HepG2 (cell line): ENCODE measurements around the gene TSPAN17. TPM values are rescaled to one million over a fixed set of nuclear protein-coding genes. Genes with fewer than 3 reads are reported as not detected.
A peak's percentile ranks its signal among the peaks of the same experiment; 100 is the strongest.

Experiments
- CEBPZ ChIP-seq: IDR thresholded peaks from 2 replicates; pipeline ENCODE4 v1.6.1; 2012; ENCODE audit warnings: low read length, improper control_type of control experiment
- GATAD1 ChIP-seq: IDR thresholded peaks from 2 replicates; pipeline ENCODE4 v1.6.1; 2016; ENCODE audit warnings: missing genetic modification reagents, missing compliant biosample characterization
- HNRNPH1 ChIP-seq: fragments of 200-400 bp; formaldehyde crosslinking; optimal IDR thresholded peaks from 2 replicates; pipeline ENCODE3; 2017; ENCODE audit warnings: mild to moderate bottlenecking, low read depth, low read length
- HOXA7 ChIP-seq: sonication (generic); formaldehyde crosslinking; IDR thresholded peaks from 2 replicates; pipeline ENCODE4 v1.8.1; 2022; ENCODE audit warnings: mild to moderate bottlenecking, missing genetic modification reagents, moderate library complexity
- KLF9 ChIP-seq: IDR thresholded peaks from 2 replicates; pipeline ENCODE4 v1.6.1; 2016; ENCODE audit warnings: low read depth
- MBNL3 ChIP-seq: fragments of 250-450 bp; sonication (Bioruptor Pico); conservative IDR thresholded peaks from 2 replicates; pipeline ENCODE4 v1.8.0; 2022; ENCODE audit warnings: mild to moderate bottlenecking, inconsistent platforms
- MED1 ChIP-seq: sonication (generic); formaldehyde crosslinking; IDR thresholded peaks from 2 replicates; pipeline ENCODE4 v1.4.0; 2020; ENCODE audit warnings: missing genetic modification reagents
- MLX ChIP-seq: IDR thresholded peaks from 2 replicates; pipeline ENCODE4 v1.6.1; 2016
- REL ChIP-seq: sonication (generic); formaldehyde crosslinking; conservative IDR thresholded peaks from 2 replicates; pipeline ENCODE4 v1.8.0; 2022; ENCODE audit warnings: mild to moderate bottlenecking, missing genetic modification reagents, moderate library complexity
- REPIN1 ChIP-seq: sonication (generic); formaldehyde crosslinking; IDR thresholded peaks from 2 replicates; pipeline ENCODE4 v1.8.0; 2022; ENCODE audit warnings: missing genetic modification reagents, low read depth, mild to moderate bottlenecking, borderline replicate concordance
- RFX5 ChIP-seq: IDR thresholded peaks from 2 replicates; pipeline ENCODE4 v1.6.1; 2011; ENCODE audit warnings: low read depth, low read length, improper control_type of control experiment
- SP5 ChIP-seq: IDR thresholded peaks from 2 replicates; pipeline ENCODE4 v1.6.1; 2016; ENCODE audit warnings: low read depth, borderline replicate concordance
- TAF1 ChIP-seq: sonication (generic); formaldehyde crosslinking; IDR thresholded peaks from 2 replicates; pipeline ENCODE4 v1.4.0; 2020; ENCODE audit warnings: missing genetic modification reagents
- ZBTB14 ChIP-seq: sonication (generic); formaldehyde crosslinking; IDR thresholded peaks from 2 replicates; pipeline ENCODE4 v1.4.0; 2020; ENCODE audit warnings: missing genetic modification reagents
- ZBTB34 ChIP-seq: sonication (generic); formaldehyde crosslinking; IDR thresholded peaks from 2 replicates; pipeline ENCODE4 v1.8.0; 2022; ENCODE audit warnings: mild to moderate bottlenecking, missing genetic modification reagents
- ZBTB38 ChIP-seq: sonication (generic); formaldehyde crosslinking; IDR thresholded peaks from 2 replicates; pipeline ENCODE4 v1.5.1; 2020; ENCODE audit warnings: mild to moderate bottlenecking, missing genetic modification reagents
- ZBTB43 ChIP-seq: sonication (generic); formaldehyde crosslinking; conservative IDR thresholded peaks from 2 replicates; pipeline ENCODE4 v1.4.0; 2020; ENCODE audit warnings: missing genetic modification reagents
- ZKSCAN8 ChIP-seq: IDR thresholded peaks from 2 replicates; pipeline ENCODE4 v1.6.1; 2016; ENCODE audit warnings: borderline replicate concordance, missing genetic modification reagents, missing compliant biosample characterization
- ZNF138 ChIP-seq: sonication (generic); formaldehyde crosslinking; IDR thresholded peaks from 2 replicates; pipeline ENCODE4 v1.5.0; 2020; ENCODE audit warnings: mild to moderate bottlenecking, low read depth, missing genetic modification reagents
- ZNF180 ChIP-seq: sonication (generic); formaldehyde crosslinking; IDR thresholded peaks from 2 replicates; pipeline ENCODE4 v1.4.0; 2020; ENCODE audit warnings: low read depth, missing genetic modification reagents, borderline replicate concordance
- ZNF207 ChIP-seq: fragments of 450-650 bp; IDR thresholded peaks from 2 replicates; pipeline ENCODE4 v1.6.1; 2016; ENCODE audit warnings: antibody characterized with exemption, borderline replicate concordance
- ZNF24 ChIP-seq: fragments of 450-650 bp; IDR thresholded peaks from 2 replicates; pipeline ENCODE4 v1.6.1; 2017; ENCODE audit warnings: antibody characterized with exemption, mild to moderate bottlenecking
- ZNF557 ChIP-seq: sonication (generic); formaldehyde crosslinking; IDR thresholded peaks from 2 replicates; pipeline ENCODE4 v1.4.0; 2020; ENCODE audit warnings: missing genetic modification reagents
- ZNF619 ChIP-seq: sonication (generic); formaldehyde crosslinking; IDR thresholded peaks from 2 replicates; pipeline ENCODE4 v1.4.0; 2020; ENCODE audit warnings: mild to moderate bottlenecking, missing genetic modification reagents
- ZNF850 ChIP-seq: sonication (generic); formaldehyde crosslinking; conservative IDR thresholded peaks from 2 replicates; pipeline ENCODE4 v1.9.0; 2021; ENCODE audit warnings: mild to moderate bottlenecking, missing genetic modification reagents
- polyA plus RNA-seq, 8 experiments: library from polyadenylated mRNA; depleted of rRNA in 3 of 8; stranded (reverse) in 7 of 8; unstranded in 1 of 8; fragments of >200 nt; fragmentation: Illumina TruSeq in 4 of 8; extraction: Trizol in 4 of 8; gene quantifications; 2 replicates each; pipeline versions ENCODE4 v1.2.1 to v1.2.3, GENCODE V29; 2011 to 2016; ENCODE audit warnings: low read depth in 4 of 8, missing spikeins in 1 of 8, mixed read lengths in 1 of 8; ENCODE audit not compliant: insufficient read depth in 1 of 8
- total RNA-seq, 5 experiments: library from RNA; depleted of rRNA; stranded (reverse); fragments of >200 nt; fragmentation: Illumina TruSeq; extraction: Trizol; gene quantifications; 2 replicates each; pipeline ENCODE4 v1.2.3, GENCODE V29; 2016; ENCODE audit warnings: low read depth in 1 of 5

Gene TSPAN17
- total and polyA plus RNA-seq, 2 of the 13 experiments (the other 11 are each of a cell fraction or from before 2014, with no cell fraction given): 11.5 to 15.0 TPM

GRCh38 chr5:176611435-176611834 lies 35.8 kb upstream of the TSPAN17 start (continued):
- TF ChIP-seq CEBPZ (no peak), MLX (CRISPR knock-in tag) (0 out of 2 replicates have a peak, but pooled peaks have one; percentile 32), MED1 (CRISPR knock-in tag) (0 out of 2 replicates have a peak, but pooled peaks have one; percentile 45), ZKSCAN8 (0 out of 2 replicates have a peak, but pooled peaks have one; percentile 23), HOXA7 (CRISPR knock-in tag) (no peak), ZNF850 (CRISPR knock-in tag) (no peak), SP5 (CRISPR knock-in tag) (no peak), ZBTB14 (CRISPR knock-in tag) (no peak), TAF1 (CRISPR knock-in tag) (no peak), REPIN1 (CRISPR knock-in tag) (no peak), RFX5 (no peak), ZNF619 (CRISPR knock-in tag) (no peak), ZNF24 (no peak), REL (CRISPR knock-in tag) (no peak), ZNF207 (no peak), ZNF180 (CRISPR knock-in tag) (no peak), ZBTB43 (CRISPR knock-in tag) (0 out of 2 replicates have a peak, but pooled peaks have one; percentile 62), ZNF557 (CRISPR knock-in tag) (no peak), GATAD1 (CRISPR knock-in tag) (peak; percentile 45; the same call in 1 of the 2 replicates), HNRNPH1 (no peak), MBNL3 (CRISPR knock-in tag) (no peak), ZBTB34 (CRISPR knock-in tag) (no peak), ZBTB38 (no peak), ZNF138 (CRISPR knock-in tag) (peak; percentile 57; the same call in 1 of the 2 replicates), KLF9 (CRISPR knock-in tag) (peak; percentile 40; the same call in 1 of the 2 replicates)
